Spleen (tissue), 11 donors: ENCODE measurements around the gene NDUFA13. TPM values are rescaled to one million over a fixed set of nuclear protein-coding genes. Genes with fewer than 3 reads are reported as not detected.

ENCODE experiments used
- DNase-seq: peaks from one replicate; pipeline ENCODE4 v3.0.0-alpha.2; 2020
- H3K27ac ChIP-seq, 8 donors: fragments of 200-600 bp; sonication (generic) in 7 of 8; 1 replicate in 4 of 8; 2 replicates in 4 of 8; pipeline versions ENCODE4 v1.5.0 to v1.8.0; 2016 to 2021; ENCODE audit warnings: inconsistent platforms in 4 of 8, mild to moderate bottlenecking in 4 of 8, moderate library complexity in 1 of 8
- H3K27me3 ChIP-seq, 7 donors: fragments of 200-600 bp; sonication (generic) in 6 of 7; replicated peaks in 1 of 7; 1 replicate in 4 of 7; 2 replicates in 3 of 7; pipeline versions ENCODE4 v1.5.0 to v1.8.0; 2016 to 2021; ENCODE audit warnings: inconsistent platforms in 3 of 7, mild to moderate bottlenecking in 1 of 7
- H3K36me3 ChIP-seq, 6 donors: fragments of 200-600 bp; sonication (generic) in 5 of 6; 1 replicate in 4 of 6; 2 replicates in 2 of 6; pipeline versions ENCODE4 v1.5.0 to v1.8.0; 2016 to 2021; ENCODE audit warnings: inconsistent platforms in 2 of 6
- H3K4me1 ChIP-seq, 6 donors: fragments of 200-600 bp; sonication (generic) in 5 of 6; 1 replicate in 3 of 6; 2 replicates in 3 of 6; pipeline versions ENCODE4 v1.5.0 to v1.8.0; 2016 to 2021; ENCODE audit warnings: inconsistent platforms in 3 of 6
- H3K4me3 ChIP-seq, 8 donors: fragments of 200-600 bp; sonication (generic) in 7 of 8; 1 replicate in 4 of 8; 2 replicates in 4 of 8; pipeline versions ENCODE4 v1.5.0 to v1.8.0; 2016 to 2021; ENCODE audit warnings: inconsistent platforms in 4 of 8, mild to moderate bottlenecking in 4 of 8, moderate library complexity in 2 of 8
- H3K9me3 ChIP-seq, 8 donors: fragments of 200-600 bp; sonication (generic) in 7 of 8; 1 replicate in 4 of 8; 2 replicates in 4 of 8; pipeline versions ENCODE4 v1.5.0 to v1.8.0; 2016 to 2021; ENCODE audit warnings: inconsistent platforms in 4 of 8
- CTCF ChIP-seq, 11 experiments: fragments of 200-600 bp in 7 of 11; fragments of 450-650 bp in 4 of 11; sonication (generic) in 4 of 11; IDR thresholded peaks in 8 of 11; conservative IDR thresholded peaks in 3 of 11; 1 replicate in 7 of 11; 2 replicates in 4 of 11; pipeline versions ENCODE4 v1.4.0 to v1.8.0; 2016 to 2021; ENCODE audit warnings: antibody characterized with exemption in 11 of 11, inconsistent platforms in 4 of 11, mild to moderate bottlenecking in 1 of 11
- POLR2A ChIP-seq, 3 donors: fragments of 450-650 bp; IDR thresholded peaks; one replicate each; pipeline ENCODE4 v1.5.1; 2017; ENCODE audit warnings: antibody characterized with exemption in 3 of 3, mild to moderate bottlenecking in 1 of 3
- POLR2AphosphoS5 ChIP-seq, 3 donors: sonication (generic); formaldehyde crosslinking; IDR thresholded peaks; one replicate each; pipeline ENCODE4 v1.5.1; 2017; ENCODE audit warnings: antibody characterized with exemption in 3 of 3
- WGBS, 5 donors: extraction: QIAGEN DNeasy Blood & Tissue Kit in 3 of 5; methylation state at CpG; one replicate each; pipeline versions ENCODE4 v1.1.5 to v1.1.7; 2013 to 2018; 5-methylcytosine and 5-hydroxymethylcytosine counted together
- intact Hi-C: fragments of 100-400 bp; cut with DNase I; formaldehyde crosslinking; loops from one replicate; pipeline ENCODE4 v1.15.0; 2023; ENCODE audit warnings: low total_unique reads
- polyA plus RNA-seq, 3 donors: library from polyadenylated mRNA; stranded (reverse); fragments of 200-250 nt; gene quantifications; one replicate each; pipeline ENCODE4 v1.2.1, GENCODE V29; 2013
- total RNA-seq, 7 donors: library from RNA; depleted of rRNA in 3 of 7; stranded (reverse); fragments of >200 nt in 3 of 7; fragmentation: NEBNext Ultra II Directional in 4 of 7; extraction: Animal tissue kit (Norgen Biotek cat#: 25700) in 4 of 7; gene quantifications; one replicate each; pipeline versions ENCODE4 v1.1.0 to v1.2.1, GENCODE V29; 2016 to 2021
- donor health status: healthy with polysubstance abuse.
- donor health status: DM: no; HTN: no; CAD: no; lungs with moderate emphysema.
- donor health status: DM: no; HTN: no; CAD: no.
- donor health status: Bipolar disorder and iron deficiency.
- donor health status: healthy.
- donor health status: DM: no; HTN: no; CAD: no.
- donor health status: DM: yes; HTN: yes; CAD: no.

The NDUFA13 gene
- total and polyA plus RNA-seq, 10 donors, result 24.0 to 224 (median 197) TPM

DNA sequence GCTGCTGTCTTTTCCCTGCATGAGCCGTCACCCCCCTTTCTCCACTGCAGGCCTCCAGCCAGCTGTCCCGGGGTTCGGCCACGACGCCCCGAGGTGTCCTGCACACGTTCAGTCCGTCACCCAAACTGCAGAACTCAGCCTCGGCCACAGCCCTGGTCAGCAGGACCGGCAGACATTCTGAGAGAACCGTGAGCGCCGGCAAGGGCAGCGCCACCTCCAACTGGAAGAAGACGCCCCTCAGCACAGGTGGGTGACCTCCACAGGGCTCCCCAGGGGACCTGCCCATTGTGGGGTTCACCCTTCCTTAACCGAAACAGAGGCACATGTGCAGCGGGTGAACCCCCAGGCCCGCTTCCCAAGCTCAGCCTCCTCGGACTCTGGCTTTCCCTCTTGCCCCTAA, 13.7 kb upstream of the NDUFA13 start:
- Histone ChIP-seq H3K4me1 (no peaks in the 10 kb centered on the region), H3K27me3 (no peaks in the 10 kb centered on the region), H3K9me3 (no peaks in the 10 kb centered on the region), H3K4me3 (no peak overlapping the region), H3K27ac (no peak overlapping the region), H3K36me3 (peaks cover 3 to 100% (median 94%) of the 10 kb centered on the region in 6 donors)
- peak; percentile 51 for DNase-seq
- 94 to 98% (median 96%) methylated on average over 14 to 19 of the region's 19 CpGs for WGBS, 5 donors
- intact Hi-C loops, result no loop called here
- TF ChIP-seq POLR2AphosphoS5 (IDR thresholded peaks at IDR 0.05) (peak in 1 of 3 donors; percentile 46), CTCF (IDR thresholded peaks at IDR 0.05 in 8 of 11, conservative IDR thresholded peaks at IDR 0.05 in 3 of 11) (no peak), POLR2A (IDR thresholded peaks at IDR 0.05) (no peak)

- Histone ChIP-seq H3K9me3 (no peaks in the 10 kb centered on the region), H3K4me3 (no peak overlapping the region), H3K4me1 (no peaks in the 10 kb centered on the region), H3K27ac (no peak overlapping the region), H3K27me3 (no peaks in the 10 kb centered on the region), H3K36me3 (peaks cover 3 to 100% (median 91%) of the 10 kb centered on the region in 6 donors)
- peak; percentile 54 for DNase-seq
- WGBS, 5 donors, result 84 to 95% (median 92%) methylated on average over 18 of the region's 18 CpGs
- intact Hi-C loops, result no loop called here
- TF ChIP-seq POLR2A (IDR thresholded peaks at IDR 0.05) (no peak), POLR2AphosphoS5 (IDR thresholded peaks at IDR 0.05) (peak in 1 of 3 donors; percentile 7), CTCF (IDR thresholded peaks at IDR 0.05 in 8 of 11, conservative IDR thresholded peaks at IDR 0.05 in 3 of 11) (no peak)
Measured at GRCh38 chr19:19502808-19503602, 13.0 kb upstream of the NDUFA13 start.

DNA sequence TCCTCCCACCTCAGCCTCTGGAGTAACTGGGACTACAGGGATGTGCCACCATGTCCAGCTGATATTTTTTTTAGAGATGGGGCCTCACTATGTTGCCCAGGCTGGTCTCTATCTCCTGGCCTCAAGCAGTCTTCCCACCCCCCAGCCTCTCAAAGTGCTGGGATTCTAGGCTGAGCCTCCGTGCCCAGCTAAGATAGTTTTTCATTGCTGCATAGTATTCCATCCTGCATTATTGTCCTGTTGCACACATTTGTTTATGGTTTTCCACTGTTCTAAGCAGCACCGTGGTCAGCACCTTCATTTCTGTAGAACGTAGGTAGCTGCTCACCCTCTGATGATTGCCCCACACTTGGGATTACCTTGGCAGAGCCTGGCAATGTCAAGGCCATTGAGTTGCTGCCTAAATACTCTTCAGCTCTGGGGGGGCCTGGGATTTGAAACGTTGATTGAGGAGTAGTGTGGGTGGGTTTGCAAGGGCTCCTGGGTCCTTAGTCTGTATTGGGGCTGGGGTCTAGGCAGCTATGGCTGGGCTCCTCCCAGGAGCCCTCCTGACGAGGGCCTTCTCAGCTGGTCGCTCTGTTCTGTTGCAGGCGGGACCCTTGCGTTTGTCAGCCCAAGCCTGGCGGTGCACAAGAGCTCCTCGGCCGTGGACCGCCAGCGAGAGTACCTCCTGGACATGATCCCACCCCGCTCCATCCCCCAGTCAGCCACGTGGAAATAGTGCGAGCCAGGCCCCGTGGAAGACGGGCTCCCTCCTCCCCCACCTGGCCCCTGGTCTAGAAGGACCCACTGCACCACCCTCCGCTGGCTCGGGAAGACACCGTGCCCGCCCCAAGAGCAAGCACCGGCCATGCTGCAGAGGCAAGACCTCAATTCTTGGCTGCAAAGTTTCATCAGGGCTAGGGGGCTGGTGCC, 11.0 kb upstream of the NDUFA13 start:
- WGBS, 5 donors, result 91 to 97% (median 93%) methylated on average over 23 of the region's 23 CpGs
- H3K36me3 ChIP-seq, result peaks cover 3 to 84% (median 73%) of the 10 kb centered on the region in 6 donors
- intact Hi-C loops, result no loop called here
- no peak overlapping the region for H3K27ac ChIP-seq
- no peaks in the 10 kb centered on the region for H3K27me3 ChIP-seq
- TF ChIP-seq POLR2A (IDR thresholded peaks at IDR 0.05), result no peak
- peak; percentile 63 for DNase-seq
- H3K9me3 ChIP-seq, result no peaks in the 10 kb centered on the region
- no peak overlapping the region for H3K4me3 ChIP-seq
- H3K4me1 ChIP-seq, result no peaks in the 10 kb centered on the region

DNA sequence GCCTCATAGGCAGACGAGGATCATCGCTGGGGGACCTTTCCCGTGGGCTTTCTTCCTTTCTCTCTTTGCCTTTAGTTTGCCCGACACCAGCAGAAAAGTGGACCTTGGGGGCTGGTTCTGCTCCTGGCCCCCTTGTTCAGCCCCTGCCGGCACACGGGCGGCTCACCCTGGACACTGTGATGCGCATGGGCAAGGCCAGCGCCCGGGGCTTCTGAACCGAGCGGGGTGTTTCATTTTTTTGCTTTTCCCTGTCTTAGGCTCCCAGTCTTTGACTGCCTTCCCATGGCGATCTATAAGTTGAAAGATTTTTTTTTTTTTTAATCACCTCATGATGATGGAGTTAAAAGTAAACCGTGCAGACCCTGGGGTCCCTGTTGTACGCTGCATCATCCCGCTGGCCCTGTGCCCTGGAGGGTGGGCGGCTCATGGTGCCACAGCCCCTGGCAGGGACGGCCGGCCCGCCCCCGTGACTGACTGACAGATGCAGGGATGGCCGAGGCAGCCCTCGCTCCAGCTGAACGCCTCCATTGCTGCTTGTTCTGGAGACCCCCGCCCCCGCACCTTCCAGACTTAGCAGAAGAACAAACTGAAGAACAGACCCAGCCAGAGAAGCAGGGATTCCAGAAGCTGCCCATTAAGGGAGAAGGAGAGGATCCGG, 10.2 kb upstream of the NDUFA13 start:
- no peak for DNase-seq
- intact Hi-C loops, result no loop called here
- Histone ChIP-seq H3K27me3 (no peaks in the 10 kb centered on the region), H3K36me3 (peaks cover 3 to 76% (median 65%) of the 10 kb centered on the region in 6 donors), H3K4me1 (no peaks in the 10 kb centered on the region), H3K4me3 (no peak overlapping the region), H3K27ac (no peak overlapping the region), H3K9me3 (no peaks in the 10 kb centered on the region)
- TF ChIP-seq POLR2AphosphoS5 (IDR thresholded peaks at IDR 0.05), result peak in 1 of 3 donors; percentile 46
- no peak for TF ChIP-seq CTCF (IDR thresholded peaks at IDR 0.05 in 8 of 11, conservative IDR thresholded peaks at IDR 0.05 in 3 of 11)
- no peak for TF ChIP-seq POLR2A (IDR thresholded peaks at IDR 0.05)
- WGBS, 5 donors, result 91 to 96% (median 95%) methylated on average over 21 to 27 of the region's 27 CpGs
